K562 treated with DMSO at 1 percent for 24 hours (cell line): ENCODE results near the gene MYH14. TPM values are rescaled to one million over a fixed set of nuclear protein-coding genes. Genes with fewer than 3 reads are reported as not detected.

Experiments
- total RNA-seq: library from RNA; unstranded; fragments of 300-600 nt; gene quantifications from 2 replicates; pipeline ENCODE4 v1.2.3, GENCODE V29; 2022; ENCODE audit warnings: low read depth; ENCODE audit not compliant: insufficient read depth

Gene MYH14
- 2.7 and 3.1 TPM in 2 replicates for total RNA-seq

GRCh38 chr19:50203281-50204080 lies at the start of gene MYH14:
TSS of gene MYH14 (plus strand) at chr19:50203622. CDS start at chr19:50210366, 6,744 bp downstream.

GRCh38 chr19:50162988-50163387 lies 40.4 kb upstream of the MYH14 start, which contains the start of gene IZUMO2:
TSS of gene IZUMO2 (minus strand) at chr19:50163281. CDS start at chr19:50163194, 87 bp downstream.

GRCh38 chr19:50329146-50329925 lies 125.9 kb downstream of the MYH14 start, which contains the start of gene KCNC3:
TSS of gene KCNC3 (minus strand) at chr19:50329377. CDS start at chr19:50329082, 295 bp downstream.

Other genes starting within 250 kb of the MYH14 start
- not detected in 2 replicates for gene SIGLEC11, start 242.4 kb upstream of the MYH14 start, total RNA-seq
- 76.5 and 90.4 TPM in 2 replicates for gene VRK3, start 178.2 kb upstream of the MYH14 start, total RNA-seq
- 7.7 and 9.1 TPM in 2 replicates for gene ZNF473, start 177.6 kb upstream of the MYH14 start, total RNA-seq
- not detected in 2 replicates for gene IZUMO2, start 40.3 kb upstream of the MYH14 start, total RNA-seq
- 11.9 and 12.8 TPM in 2 replicates for gene KCNC3, start 125.8 kb downstream of the MYH14 start, total RNA-seq
- 3.3 and 4.1 TPM in 2 replicates for gene NAPSA, start 162.0 kb downstream of the MYH14 start, total RNA-seq
- gene NR1H2, start 172.8 kb downstream of the MYH14 start, total RNA-seq, result 87.8 and 97.7 TPM in 2 replicates
- 287 and 326 TPM in 2 replicates for gene POLD1, start 180.7 kb downstream of the MYH14 start, total RNA-seq
- gene SPIB, start 215.3 kb downstream of the MYH14 start, total RNA-seq, result 0.60 and 0.97 TPM in 2 replicates
- gene MYBPC2, start 229.3 kb downstream of the MYH14 start, total RNA-seq, result 0.16 TPM in 1 of 2 replicates, not detected in the other